Body of pancreas (tissue), 4 donors: ENCODE results near the gene FOXO1.

Source experiments
- CTCF ChIP-seq, 7 experiments: fragments of 450-650 bp in 4 of 7; fragments of 200-600 bp in 3 of 7; sonication (generic) in 3 of 7; IDR thresholded peaks; one replicate each; pipeline ENCODE4 v1.5.1; 2016 to 2019; ENCODE audit warnings: antibody characterized with exemption in 7 of 7
- POLR2A ChIP-seq, 3 donors: fragments of 450-650 bp; IDR thresholded peaks; one replicate each; pipeline ENCODE4 v1.6.1; 2016; ENCODE audit warnings: antibody characterized with exemption in 3 of 3, mild to moderate bottlenecking in 2 of 3

GRCh38 chr13:40559915-40560314 is 106.5 kb downstream of the FOXO1 start:
- TF ChIP-seq CTCF (IDR thresholded peaks at IDR 0.05) (no peak), POLR2A (IDR thresholded peaks at IDR 0.05) (no peak)
